ENCODE results near the gene TYROBP.
A peak's percentile ranks its signal among the peaks of the same experiment; 100 is the strongest.
"Not testable (repeated sequence)": the region's sequence is repeated elsewhere in the genome, so short reads cannot be mapped to it uniquely, and the experiment has no call there.

Gene TYROBP

DNA sequence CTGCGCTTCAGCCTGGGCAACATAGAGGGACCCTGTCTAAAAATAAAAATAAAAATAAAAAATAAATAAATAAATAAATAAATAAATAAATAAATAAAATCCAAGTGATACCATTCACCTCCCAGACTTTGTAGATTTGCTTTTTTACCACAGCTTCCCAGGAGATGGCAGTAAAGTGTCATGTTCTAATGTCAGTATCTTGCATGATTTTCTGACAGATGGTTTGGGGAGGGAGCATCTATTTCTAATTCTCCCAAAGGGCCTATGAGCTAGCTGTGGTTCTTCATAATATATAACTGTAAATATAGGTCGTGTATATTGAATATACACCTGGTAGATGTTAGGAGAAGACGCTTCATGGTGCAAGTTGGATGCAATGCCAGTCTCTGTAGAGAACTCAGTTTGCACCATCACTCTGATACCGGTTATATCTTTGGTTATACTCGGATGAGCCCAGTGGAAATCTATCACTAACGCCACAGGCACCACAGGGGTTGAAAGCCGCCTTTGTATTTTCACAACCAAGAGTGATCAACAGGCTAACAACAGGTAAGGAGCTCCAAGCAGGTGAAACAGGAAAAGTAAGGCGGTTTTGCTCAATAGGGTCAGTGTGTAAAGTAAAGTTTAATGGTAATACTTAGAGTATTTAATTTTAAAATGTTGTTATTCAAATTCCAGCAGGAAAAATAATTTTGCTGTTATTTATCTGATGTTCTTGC, 25.8 kb downstream of the TYROBP start:
- peak; percentile 83 for DNase-seq (ENCODE audit: low read depth)
- no peak overlapping the region for H3K4me3 ChIP-seq (ENCODE audit: low read length)
- TF ChIP-seq, protein P1, sequence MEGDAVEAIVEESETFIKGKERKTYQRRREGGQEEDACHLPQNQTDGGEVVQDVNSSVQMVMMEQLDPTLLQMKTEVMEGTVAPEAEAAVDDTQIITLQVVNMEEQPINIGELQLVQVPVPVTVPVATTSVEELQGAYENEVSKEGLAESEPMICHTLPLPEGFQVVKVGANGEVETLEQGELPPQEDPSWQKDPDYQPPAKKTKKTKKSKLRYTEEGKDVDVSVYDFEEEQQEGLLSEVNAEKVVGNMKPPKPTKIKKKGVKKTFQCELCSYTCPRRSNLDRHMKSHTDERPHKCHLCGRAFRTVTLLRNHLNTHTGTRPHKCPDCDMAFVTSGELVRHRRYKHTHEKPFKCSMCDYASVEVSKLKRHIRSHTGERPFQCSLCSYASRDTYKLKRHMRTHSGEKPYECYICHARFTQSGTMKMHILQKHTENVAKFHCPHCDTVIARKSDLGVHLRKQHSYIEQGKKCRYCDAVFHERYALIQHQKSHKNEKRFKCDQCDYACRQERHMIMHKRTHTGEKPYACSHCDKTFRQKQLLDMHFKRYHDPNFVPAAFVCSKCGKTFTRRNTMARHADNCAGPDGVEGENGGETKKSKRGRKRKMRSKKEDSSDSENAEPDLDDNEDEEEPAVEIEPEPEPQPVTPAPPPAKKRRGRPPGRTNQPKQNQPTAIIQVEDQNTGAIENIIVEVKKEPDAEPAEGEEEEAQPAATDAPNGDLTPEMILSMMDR (conservative IDR thresholded peaks at IDR 0.05; ENCODE audit: low read length), result peak; percentile 72

DNA sequence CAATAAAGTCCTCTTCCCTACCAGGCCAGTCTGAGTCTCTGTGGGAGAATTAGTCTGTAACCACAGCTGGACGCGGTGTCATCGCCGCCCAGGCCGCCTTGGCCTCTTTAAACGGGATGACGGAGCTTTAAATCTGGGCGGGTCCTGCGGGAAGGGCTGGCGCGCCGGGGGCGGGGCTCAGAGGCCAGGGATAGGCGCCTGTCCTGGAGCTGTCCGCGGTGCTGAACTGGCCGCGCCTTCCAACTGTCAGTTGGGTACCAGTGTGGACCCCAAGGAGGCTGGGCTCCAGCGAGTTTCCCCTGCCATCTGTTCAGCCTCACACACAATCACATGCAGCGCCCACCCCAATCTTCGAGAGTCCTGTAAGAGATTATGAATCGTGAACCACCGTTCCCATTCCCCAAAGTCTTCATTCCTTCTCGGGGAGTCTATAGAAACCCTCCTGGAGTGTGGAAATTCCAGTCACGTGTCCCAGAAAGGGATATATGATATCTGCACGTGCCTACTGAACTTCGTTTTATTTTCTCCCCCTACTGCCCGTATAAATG, 28.3 kb downstream of the TYROBP start:
- DNase-seq (ENCODE audit: low read depth), result peak; percentile 88
- TF ChIP-seq, protein P1 (conservative IDR thresholded peaks at IDR 0.05; ENCODE audit: low read length), result no peak
- no peak overlapping the region for H3K4me3 ChIP-seq (ENCODE audit: low read length)

DNA sequence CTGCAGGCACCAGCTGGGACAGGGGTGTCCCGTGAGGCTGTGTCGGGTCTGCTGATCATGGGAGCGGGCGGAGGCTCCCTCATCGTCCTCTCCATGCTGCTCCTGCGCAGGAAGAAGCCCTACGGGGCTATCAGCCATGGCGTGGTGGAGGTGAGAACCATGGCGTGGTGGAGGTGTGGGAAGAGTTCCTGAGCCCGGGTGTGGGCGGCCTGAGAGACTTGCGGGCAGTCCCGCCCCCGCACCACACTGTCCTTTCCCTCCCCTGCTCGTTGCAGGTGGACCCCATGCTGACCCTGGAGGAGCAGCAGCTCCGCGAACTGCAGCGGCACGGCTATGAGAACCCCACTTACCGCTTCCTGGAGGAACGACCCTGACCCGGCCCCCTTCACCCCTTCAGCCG, 29.0 kb downstream of the TYROBP start:
- no peak overlapping the region for H3K4me3 ChIP-seq (ENCODE audit: low read length)
- DNase-seq (ENCODE audit: low read depth), result no peak
- TF ChIP-seq, protein P1 (conservative IDR thresholded peaks at IDR 0.05; ENCODE audit: low read length), result no peak

DNA sequence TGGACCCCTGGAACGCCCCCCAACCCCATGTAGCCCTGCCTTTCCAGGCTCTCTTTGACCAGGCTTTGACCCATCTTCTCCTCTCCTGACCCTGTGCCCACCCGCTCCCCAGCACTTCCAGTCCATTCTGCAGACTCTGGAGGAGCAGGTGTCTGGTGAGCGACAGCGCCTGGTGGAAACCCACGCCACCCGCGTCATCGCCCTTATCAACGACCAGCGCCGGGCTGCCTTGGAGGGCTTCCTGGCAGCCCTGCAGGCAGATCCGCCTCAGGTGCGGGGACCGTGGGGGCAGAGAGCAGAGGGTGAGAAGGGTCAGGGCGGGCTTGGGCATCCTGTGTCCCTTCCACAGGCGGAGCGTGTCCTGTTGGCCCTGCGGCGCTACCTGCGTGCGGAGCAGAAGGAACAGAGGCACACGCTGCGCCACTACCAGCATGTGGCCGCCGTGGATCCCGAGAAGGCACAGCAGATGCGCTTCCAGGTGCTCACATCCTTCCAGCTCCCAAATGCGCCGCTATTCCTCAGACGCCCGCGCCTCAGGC, 33.6 kb downstream of the TYROBP start:
- TF ChIP-seq, protein P1 (conservative IDR thresholded peaks at IDR 0.05; ENCODE audit: low read length), result no peak
- no peak for DNase-seq (ENCODE audit: low read depth)
- no peak overlapping the region for H3K4me3 ChIP-seq (ENCODE audit: low read length)

DNA sequence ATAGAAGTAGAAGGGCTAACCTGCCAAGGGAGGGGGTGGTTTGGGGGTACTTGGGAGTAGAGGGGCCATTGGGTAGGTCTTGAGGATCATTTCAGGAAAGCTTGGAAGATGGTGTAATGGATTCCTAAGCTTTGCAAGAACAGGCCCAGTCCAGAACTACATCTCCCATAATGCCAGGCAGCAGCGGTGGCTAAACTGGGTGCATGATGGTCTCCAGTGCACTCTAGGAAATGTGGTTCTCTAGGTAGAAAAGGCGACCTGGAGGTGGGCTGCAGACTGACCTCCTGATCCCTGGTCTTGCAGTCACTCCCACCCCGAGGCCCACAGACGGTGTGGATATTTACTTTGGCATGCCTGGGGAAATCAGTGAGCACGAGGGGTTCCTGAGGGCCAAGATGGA, 35.9 kb downstream of the TYROBP start:
- no peak for DNase-seq (ENCODE audit: low read depth)
- H3K4me3 ChIP-seq (ENCODE audit: low read length), result no peak overlapping the region
- TF ChIP-seq, protein P1 (conservative IDR thresholded peaks at IDR 0.05; ENCODE audit: low read length), result no peak

DNA sequence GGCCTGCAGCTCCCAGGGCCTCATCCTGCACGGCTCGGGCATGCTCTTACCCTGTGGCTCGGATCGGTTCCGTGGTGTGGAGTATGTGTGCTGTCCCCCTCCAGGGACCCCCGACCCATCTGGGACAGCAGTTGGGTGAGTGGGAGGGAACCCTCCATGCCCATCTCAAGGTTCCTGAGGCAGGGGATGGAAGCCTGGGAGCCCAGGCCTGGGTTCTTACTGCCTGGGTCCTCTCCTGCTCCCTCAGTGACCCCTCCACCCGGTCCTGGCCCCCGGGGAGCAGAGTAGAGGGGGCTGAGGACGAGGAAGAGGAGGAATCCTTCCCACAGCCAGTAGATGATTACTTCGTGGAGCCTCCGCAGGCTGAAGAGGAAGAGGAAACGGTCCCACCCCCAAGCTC, 36.5 kb downstream of the TYROBP start:
- no peak for DNase-seq (ENCODE audit: low read depth)
- TF ChIP-seq, protein P1 (conservative IDR thresholded peaks at IDR 0.05; ENCODE audit: low read length), result no peak
- H3K4me3 ChIP-seq (ENCODE audit: low read length), result no peak overlapping the region

DNA sequence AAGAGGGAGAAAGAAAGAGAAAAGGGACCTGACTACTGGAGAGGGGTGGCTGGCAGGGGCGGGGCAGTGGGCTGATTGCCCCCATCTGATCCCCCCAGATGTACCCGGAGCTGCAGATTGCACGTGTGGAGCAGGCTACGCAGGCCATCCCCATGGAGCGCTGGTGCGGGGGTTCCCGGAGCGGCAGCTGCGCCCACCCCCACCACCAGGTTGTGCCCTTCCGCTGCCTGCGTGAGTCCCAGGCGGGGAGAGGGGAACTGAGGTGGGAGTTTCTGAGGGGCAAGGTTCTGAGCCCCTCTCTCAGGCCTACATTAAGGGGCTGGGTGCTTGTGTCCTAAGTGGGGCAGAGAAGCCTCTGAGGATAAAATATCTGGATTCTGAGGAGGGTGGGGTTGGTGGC, 37.3 kb downstream of the TYROBP start:
- TF ChIP-seq, protein P1 (conservative IDR thresholded peaks at IDR 0.05; ENCODE audit: low read length), result no peak
- no peak for DNase-seq (ENCODE audit: low read depth)
- no peak overlapping the region for H3K4me3 ChIP-seq (ENCODE audit: low read length)

DNA sequence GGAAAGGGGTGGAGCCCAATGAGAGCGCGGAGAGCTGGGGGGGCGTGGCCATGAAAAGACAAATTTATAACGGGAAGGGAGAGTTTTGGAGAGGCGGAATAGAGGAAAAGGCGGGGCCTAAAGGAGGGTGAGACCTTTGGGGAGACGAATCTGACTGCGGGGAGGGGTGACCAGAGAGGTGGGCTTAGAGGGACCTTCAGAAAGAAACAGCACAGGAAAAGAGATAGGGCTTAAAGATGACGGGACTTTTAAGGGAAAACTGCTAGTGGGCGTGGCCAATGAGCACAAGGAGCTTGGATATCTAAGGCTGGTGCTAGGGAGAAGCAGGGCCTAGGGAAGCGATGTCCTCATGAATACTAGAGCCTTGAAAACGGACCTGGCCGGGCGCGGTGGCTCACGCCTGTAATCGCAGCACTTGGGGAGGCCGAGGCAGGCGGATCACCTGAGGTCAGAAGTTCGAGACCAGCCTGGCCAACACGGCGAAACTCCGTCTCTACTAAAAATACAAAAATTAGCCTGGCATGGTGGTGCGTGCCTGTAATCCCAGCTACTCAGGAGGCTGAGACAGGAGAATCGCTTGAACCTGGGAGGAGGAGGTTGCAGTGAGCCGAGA, 37.9 kb downstream of the TYROBP start:
- H3K4me3 ChIP-seq (ENCODE audit: low read length), result not testable (repeated sequence)

More for the DNA sequence above, 37.9 kb downstream of the TYROBP start:
- not testable (repeated sequence) for DNase-seq (ENCODE audit: low read depth)

Measured in AG10803 (cell line).